Measurements from ENCODE around the gene BPIFB3. TPM values are rescaled to one million over a fixed set of nuclear protein-coding genes. Genes with fewer than 3 reads are reported as not detected.

BPIFB3 gene
- total RNA-seq, 1 donor from 2014 or later: not detected

DNA sequence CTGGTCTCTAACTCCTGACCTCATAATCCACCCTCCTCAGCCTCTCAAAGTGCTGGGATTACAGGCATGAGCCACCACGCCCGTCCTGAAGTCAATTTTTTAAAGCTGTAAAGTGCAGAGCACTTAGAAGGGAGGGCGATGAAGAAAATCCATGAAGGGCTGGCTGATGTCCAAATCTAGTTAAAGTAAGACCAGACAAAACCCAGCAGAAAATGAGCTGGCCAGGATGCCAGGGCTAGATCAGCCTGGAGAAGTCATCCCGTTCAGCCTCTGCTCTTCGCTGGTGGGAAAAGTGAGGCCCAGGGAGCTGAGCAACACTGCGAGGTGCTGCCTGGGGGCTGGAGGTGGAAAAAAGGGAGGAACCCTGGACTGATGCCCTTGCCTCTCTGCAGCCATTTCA lies 28.8 kb downstream of the BPIFB3 start:
- H3K4me3 ChIP-seq: no peak overlapping the region
- H3K27ac ChIP-seq: no peak overlapping the region
- no peak overlapping the region for H3K9ac ChIP-seq
- no peaks in the 10 kb centered on the region for H3K36me3 Mint-ChIP-seq
- H3K27me3 ChIP-seq: no peaks in the 10 kb centered on the region
- H3K27ac Mint-ChIP-seq: no peak overlapping the region
- H3K27me3 Mint-ChIP-seq (ENCODE audit: insufficient read depth, low read depth): peaks cover 8% of the 10 kb centered on the region
- no peak overlapping the region for H3K4me2 ChIP-seq
- TF ChIP-seq, protein P1, sequence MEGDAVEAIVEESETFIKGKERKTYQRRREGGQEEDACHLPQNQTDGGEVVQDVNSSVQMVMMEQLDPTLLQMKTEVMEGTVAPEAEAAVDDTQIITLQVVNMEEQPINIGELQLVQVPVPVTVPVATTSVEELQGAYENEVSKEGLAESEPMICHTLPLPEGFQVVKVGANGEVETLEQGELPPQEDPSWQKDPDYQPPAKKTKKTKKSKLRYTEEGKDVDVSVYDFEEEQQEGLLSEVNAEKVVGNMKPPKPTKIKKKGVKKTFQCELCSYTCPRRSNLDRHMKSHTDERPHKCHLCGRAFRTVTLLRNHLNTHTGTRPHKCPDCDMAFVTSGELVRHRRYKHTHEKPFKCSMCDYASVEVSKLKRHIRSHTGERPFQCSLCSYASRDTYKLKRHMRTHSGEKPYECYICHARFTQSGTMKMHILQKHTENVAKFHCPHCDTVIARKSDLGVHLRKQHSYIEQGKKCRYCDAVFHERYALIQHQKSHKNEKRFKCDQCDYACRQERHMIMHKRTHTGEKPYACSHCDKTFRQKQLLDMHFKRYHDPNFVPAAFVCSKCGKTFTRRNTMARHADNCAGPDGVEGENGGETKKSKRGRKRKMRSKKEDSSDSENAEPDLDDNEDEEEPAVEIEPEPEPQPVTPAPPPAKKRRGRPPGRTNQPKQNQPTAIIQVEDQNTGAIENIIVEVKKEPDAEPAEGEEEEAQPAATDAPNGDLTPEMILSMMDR (IDR thresholded peaks at IDR 0.05): no peak
- TF ChIP-seq EZH2 (IDR thresholded peaks at IDR 0.05) (no peak), EZH2phosphoT487 (IDR thresholded peaks at IDR 0.05) (no peak)
- no peaks in the 10 kb centered on the region for H3F3A ChIP-seq (ENCODE audit: low read depth)
- no peaks in the 10 kb centered on the region for H3K9me3 Mint-ChIP-seq
- no peaks in the 10 kb centered on the region for H3K36me3 ChIP-seq
- H3K9me3 ChIP-seq (ENCODE audit: low read depth): no peaks in the 10 kb centered on the region
- peaks cover 2% of the 10 kb centered on the region for H3K4me1 Mint-ChIP-seq
- peak overlapping the region; percentile 37 for H3K4me3 Mint-ChIP-seq
- H3K4me1 ChIP-seq: no peaks in the 10 kb centered on the region
- DNase-seq (ENCODE audit: low spot score): no peak
- no peaks in the 10 kb centered on the region for H4K20me1 ChIP-seq (ENCODE audit: low read depth)
- no peaks in the 10 kb centered on the region for H3K79me2 ChIP-seq (ENCODE audit: low read depth)
- H2AFZ ChIP-seq (replicated peaks): no peak overlapping the region

DNA sequence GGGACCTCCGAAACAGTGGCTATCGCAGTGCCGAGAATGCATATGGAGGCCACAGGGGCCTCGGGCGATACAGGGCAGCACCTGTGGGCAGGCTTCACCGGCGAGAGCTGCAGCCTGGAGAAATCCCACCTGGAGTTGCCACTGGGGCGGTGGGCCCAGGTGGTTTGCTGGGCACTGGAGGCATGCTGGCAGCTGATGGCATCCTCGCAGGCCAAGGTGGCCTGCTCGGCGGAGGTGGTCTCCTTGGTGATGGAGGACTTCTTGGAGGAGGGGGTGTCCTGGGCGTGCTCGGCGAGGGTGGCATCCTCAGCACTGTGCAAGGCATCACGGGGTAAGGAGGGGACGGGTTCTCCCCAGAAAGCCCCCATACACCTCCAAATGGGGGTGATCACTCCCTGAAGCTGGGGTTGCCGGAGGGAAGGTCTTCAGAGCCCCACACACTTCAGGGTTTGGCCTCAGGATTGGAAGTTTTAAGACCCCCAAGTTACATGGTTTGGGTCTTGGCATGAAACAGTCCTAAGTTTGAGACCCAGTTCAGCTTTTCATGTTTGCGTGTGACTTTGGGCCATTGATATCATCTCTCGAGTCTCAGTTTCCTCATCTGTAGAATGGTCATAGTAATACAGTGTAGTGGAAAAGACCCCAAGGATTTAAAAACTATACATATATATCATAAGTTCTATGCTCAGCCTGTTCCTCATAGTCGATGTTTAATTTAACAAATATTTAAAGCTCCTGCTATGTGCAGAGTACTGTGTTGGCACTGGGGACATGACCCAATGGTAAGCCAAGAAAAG lies 30.0 kb downstream of the BPIFB3 start:
- Histone ChIP-seq H3K9me3 (ENCODE audit: low read depth) (no peaks in the 10 kb centered on the region), H4K20me1 (ENCODE audit: low read depth) (no peaks in the 10 kb centered on the region), H3K79me2 (ENCODE audit: low read depth) (no peaks in the 10 kb centered on the region), H3K36me3 (no peaks in the 10 kb centered on the region), H3K27ac (no peak overlapping the region), H3K27me3 (no peaks in the 10 kb centered on the region), H3K4me2 (no peak overlapping the region), H3K9ac (no peak overlapping the region), H2AFZ (replicated peaks) (no peak overlapping the region), H3K4me3 (no peak overlapping the region), H3F3A (ENCODE audit: low read depth) (no peaks in the 10 kb centered on the region), H3K4me1 (no peaks in the 10 kb centered on the region)
- TF ChIP-seq, protein P1 (IDR thresholded peaks at IDR 0.05): no peak
- TF ChIP-seq EZH2phosphoT487 (IDR thresholded peaks at IDR 0.05) (no peak), EZH2 (IDR thresholded peaks at IDR 0.05) (no peak)
- no peaks in the 10 kb centered on the region for H3K9me3 Mint-ChIP-seq
- peaks cover 2% of the 10 kb centered on the region for H3K4me1 Mint-ChIP-seq
- H3K27me3 Mint-ChIP-seq (ENCODE audit: insufficient read depth, low read depth): peaks cover 7% of the 10 kb centered on the region
- H3K4me3 Mint-ChIP-seq: no peak overlapping the region
- no peak for DNase-seq (ENCODE audit: low spot score)
- no peak overlapping the region for H3K27ac Mint-ChIP-seq
- H3K36me3 Mint-ChIP-seq: no peaks in the 10 kb centered on the region

DNA sequence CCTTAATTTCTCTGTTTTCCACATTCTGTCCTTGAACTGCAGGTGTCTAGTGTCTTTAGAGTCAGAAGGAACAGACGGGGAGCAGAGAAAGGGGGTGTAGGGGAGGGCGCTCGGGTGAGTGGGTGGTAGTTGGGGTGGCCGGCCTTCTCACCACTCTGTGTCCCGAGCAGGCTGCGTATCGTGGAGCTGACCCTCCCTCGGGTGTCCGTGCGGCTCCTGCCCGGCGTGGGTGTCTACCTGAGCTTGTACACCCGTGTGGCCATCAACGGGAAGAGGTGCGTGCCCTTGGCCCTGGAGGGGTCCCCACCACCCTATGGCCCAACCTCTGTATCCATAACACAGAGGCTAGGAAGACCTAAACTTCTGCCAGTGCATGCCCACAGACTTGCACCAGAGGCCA lies 31.0 kb downstream of the BPIFB3 start:
- Histone ChIP-seq H3K4me3 (no peak overlapping the region), H2AFZ (replicated peaks) (no peak overlapping the region), H3K9ac (no peak overlapping the region), H4K20me1 (ENCODE audit: low read depth) (no peaks in the 10 kb centered on the region), H3K27ac (no peak overlapping the region), H3K36me3 (no peaks in the 10 kb centered on the region), H3K27me3 (no peaks in the 10 kb centered on the region), H3K79me2 (ENCODE audit: low read depth) (no peaks in the 10 kb centered on the region), H3K4me1 (no peaks in the 10 kb centered on the region), H3K9me3 (ENCODE audit: low read depth) (no peaks in the 10 kb centered on the region), H3F3A (ENCODE audit: low read depth) (no peaks in the 10 kb centered on the region), H3K4me2 (no peak overlapping the region)
- DNase-seq (ENCODE audit: low spot score): no peak
- H3K4me1 Mint-ChIP-seq: peaks cover 2% of the 10 kb centered on the region
- H3K4me3 Mint-ChIP-seq: no peak overlapping the region
- no peaks in the 10 kb centered on the region for H3K9me3 Mint-ChIP-seq
- no peak overlapping the region for H3K27ac Mint-ChIP-seq
- H3K27me3 Mint-ChIP-seq (ENCODE audit: insufficient read depth, low read depth): peaks cover 7% of the 10 kb centered on the region
- no peaks in the 10 kb centered on the region for H3K36me3 Mint-ChIP-seq
- no peak for TF ChIP-seq EZH2phosphoT487 (IDR thresholded peaks at IDR 0.05)
- TF ChIP-seq EZH2 (IDR thresholded peaks at IDR 0.05): no peak
- TF ChIP-seq, protein P1 (IDR thresholded peaks at IDR 0.05): no peak

All from neural progenitor cell (in vitro differentiated cells).